Stimulated activated CD8-positive, alpha-beta memory T cell treated with anti-CD3 and anti-CD28 coated beads, Interleukin-15, amount 100 ng/mL, for 1 hour (primary cell): ENCODE results near the gene ANKRD6.

ENCODE experiments used
- DNase-seq: peaks from one replicate; pipeline ENCODE4 v3.0.0-alpha.2; 2020; ENCODE audit warnings: low read depth

The ANKRD6 gene

DNA sequence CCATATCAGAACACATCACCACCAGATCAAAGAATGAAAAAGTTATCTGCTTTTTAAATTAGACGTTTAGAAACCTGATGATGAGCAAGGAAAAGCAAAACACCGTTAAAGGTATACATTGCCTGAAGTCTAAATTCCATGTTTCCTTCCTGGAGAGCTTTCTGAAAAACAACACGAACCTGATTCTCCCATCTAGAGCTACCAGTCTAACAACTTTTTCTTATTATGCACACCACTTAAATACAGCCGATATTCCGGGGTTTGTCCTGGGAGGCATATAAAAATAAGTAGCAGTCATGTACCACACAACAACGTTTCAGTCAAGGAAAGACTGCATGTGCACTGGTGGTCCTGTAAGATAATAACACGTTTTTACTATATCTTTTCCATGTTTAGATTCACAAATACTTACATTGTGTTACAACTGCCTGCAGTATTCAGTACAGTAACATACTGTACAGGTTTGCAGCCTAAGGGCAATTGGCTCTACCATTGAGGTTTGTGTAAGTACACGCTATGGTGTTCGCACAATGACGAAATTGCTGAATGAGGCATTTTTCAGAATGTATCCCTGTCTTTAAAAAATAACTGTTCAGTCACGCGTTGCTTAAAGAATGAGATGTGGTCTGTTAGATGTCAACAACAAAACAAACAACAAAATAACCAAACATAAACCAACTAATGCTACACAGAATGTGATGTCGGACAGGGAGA lies 224.7 kb downstream of the ANKRD6 start:
- no peak for DNase-seq

DNA sequence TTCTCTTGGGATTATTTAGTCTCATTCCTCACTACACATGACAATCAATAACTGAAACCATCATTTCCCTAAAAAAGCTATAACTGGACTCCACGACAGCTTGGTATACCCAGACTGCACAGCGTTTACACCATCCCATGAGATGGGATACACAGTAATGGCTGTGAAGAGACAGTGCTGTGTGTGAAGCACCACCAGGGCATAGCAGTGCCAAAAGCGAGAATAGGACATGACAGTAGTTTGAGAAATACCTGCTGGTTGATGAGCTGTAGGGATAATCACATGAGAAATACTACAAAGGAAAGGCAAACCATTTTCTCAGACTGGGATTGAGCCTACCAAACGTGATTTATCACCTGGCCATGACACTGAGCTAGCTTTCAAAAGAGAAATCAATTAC lies 228.0 kb downstream of the ANKRD6 start:
- no peak for DNase-seq

DNA sequence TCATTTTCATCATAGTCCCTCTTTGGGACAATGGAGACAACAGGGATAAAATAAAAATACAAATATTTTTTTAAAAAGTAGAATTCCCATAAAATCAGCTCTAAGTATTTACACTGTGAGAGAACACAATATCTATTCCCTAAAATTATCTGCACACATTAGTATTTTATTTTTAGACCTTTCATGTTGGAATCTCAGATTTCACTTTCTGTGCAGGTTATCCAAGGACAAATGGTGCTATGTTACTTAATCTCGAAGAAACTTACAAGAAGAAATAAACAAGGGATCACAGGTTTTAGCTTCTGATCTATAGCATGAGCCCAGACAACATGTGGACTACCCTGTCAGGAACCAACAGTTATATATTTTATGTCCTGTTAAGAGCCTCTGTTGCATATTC lies 228.6 kb downstream of the ANKRD6 start:
- DNase-seq, result no peak

DNA sequence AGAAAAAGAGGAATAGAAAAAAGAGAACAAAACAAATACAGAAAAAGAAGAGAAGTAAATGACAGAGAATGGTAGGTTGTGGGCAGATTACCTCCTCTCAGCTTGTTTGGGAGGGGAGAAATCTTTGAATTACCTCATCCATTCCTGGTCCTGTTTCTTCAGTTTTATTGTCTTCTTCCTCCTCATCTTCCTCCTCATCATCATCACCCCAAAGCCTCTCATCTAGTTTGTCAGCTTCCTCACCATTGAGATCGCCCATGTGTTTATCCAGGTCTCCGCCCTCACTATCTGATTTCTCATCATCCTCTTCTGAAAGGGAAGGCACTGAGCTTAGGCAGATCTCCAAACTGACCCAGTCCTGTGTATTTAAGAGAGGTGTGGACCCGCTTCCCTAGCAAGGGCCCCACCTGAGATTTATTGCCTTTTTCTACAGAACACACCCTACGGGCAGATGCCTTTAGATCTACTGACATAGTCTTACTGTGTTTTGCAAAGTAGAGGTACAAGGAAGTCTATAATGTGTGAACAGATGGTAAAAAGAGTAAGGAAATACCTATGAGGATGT lies 229.8 kb downstream of the ANKRD6 start:
- DNase-seq, result no peak

DNA sequence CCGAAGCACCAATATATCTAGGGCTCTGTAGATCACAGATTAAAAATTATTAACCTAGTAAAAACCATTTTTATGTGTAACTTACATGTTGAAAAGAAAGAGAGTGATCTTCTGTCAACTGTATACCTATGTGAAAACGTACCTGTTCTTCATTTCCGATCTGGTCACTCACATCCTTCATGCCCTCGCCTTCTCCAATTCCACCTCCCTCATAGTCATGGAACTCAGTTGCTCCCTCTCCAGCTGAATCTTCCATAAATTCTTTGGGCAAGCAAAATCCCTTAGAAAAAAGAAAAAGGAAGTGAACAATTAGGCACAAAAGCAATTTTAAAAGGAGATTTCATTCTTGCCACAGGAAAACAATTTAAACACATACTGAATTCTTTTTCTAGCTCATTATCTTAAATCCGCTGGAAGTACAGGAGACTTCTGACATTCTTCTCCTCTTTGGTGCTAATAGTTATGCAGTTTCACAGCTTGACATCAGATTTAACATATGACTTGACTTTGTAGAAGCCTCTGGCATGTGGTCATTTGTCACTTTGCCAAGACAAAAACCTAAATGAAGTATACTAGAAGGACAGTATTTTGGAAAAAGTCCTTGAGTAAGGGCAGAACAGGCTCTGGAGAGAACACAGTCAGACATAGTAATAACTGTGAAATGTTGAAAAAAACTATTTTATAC lies 235.1 kb downstream of the ANKRD6 start:
- DNase-seq, result no peak

DNA sequence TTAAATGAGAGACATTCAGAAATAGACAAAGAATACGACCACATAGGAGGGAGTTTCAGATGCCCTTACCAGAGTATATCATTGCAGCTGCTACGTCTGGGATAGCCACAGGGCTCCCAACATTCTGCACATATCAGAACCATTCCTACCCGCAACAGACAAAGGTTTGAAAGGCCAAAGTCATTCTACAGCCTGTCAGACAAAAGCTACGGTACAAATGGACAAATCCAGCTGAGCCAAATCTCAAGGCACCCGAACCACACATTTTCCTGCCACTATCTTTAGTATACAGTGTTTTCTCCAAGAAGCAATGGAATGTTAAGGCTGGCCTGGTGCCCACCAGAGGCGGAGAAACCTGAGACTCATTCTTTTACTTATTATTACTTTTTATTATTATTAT lies 236.1 kb downstream of the ANKRD6 start:
- DNase-seq, result no peak

DNA sequence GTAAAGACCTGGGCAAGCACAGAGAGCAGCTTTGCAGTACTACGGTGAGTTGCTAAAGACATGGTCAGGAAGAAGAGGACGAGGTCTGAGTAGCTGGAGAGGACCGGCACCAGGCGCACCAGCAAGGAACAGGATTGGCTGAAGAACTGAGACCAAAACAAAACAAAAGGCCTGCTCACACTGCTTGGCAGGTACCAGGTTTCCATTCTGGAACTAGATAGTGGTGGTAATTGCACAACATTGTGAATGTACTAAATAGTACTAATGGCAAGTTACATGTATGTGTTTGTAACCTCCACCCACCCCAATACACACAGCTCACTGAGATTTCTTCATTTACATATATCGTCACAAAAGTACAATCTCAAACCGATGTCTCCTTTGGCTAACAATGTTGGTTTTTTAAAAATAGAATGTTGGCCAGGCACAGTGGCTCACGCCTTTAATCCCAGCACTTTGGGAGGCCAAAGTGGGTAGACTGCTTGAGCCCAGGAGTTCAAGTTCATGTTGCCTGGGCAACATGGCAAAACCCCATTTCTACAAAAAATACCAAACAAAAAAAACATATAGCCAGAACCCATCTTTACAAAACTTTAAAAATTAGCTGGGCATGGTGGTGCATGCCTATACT lies 238.1 kb downstream of the ANKRD6 start:
- no peak for DNase-seq

DNA sequence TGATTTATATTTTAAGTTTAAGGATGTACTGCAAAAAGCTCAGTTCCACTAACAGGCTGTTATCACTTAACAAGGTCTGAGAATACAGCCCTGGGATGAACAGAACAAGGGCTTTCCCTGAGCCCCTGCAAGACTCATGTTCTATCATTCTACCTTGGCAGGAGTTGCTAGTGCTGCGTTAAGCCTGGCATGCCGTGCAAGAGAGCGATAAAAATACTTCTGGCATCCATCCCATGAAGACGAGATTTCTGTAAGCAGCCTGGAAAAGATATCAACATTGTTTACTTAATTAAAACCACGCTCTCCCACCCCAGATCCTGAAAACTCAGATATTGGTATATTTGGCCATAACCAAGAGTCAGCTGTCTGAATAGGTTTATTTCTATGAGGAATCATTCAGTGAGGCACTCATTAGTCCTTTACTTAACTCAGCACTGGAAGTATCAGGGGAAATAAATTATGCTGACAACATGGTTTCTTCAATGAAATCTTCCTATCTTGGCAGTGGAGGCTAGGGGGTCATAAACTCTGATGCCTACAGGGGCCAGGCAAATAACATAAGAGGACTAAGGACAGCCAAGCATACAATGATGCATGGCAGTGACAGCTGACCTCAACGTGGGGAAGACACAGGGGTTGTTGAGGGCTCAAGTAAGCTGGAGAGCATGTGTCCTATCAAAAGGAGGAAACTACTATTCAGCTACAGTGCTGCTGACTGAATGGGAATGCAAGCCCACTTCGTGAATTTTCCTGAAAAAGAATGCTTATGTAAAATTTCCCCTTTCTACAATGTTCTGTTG lies 243.2 kb downstream of the ANKRD6 start:
- no peak for DNase-seq

DNA sequence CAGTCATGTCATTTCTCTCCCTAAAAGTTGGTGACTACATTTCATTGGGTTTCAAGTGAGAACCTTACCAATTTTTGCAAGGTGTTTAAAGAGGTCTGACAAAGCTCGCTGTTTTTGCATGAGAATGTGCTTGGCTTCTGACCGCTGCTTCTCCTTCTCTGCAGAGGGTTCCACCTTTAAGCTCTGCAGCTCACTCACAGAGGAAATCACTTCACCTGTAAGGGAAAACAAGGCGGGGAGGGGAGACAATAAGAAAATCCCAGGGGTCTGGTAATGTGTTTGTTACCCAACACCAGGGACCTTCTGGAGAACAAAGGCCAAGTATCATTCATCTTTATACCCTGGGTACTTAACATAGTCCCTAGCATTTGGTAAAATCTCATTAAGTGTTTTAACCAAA lies 245.6 kb downstream of the ANKRD6 start:
- no peak for DNase-seq

DNA sequence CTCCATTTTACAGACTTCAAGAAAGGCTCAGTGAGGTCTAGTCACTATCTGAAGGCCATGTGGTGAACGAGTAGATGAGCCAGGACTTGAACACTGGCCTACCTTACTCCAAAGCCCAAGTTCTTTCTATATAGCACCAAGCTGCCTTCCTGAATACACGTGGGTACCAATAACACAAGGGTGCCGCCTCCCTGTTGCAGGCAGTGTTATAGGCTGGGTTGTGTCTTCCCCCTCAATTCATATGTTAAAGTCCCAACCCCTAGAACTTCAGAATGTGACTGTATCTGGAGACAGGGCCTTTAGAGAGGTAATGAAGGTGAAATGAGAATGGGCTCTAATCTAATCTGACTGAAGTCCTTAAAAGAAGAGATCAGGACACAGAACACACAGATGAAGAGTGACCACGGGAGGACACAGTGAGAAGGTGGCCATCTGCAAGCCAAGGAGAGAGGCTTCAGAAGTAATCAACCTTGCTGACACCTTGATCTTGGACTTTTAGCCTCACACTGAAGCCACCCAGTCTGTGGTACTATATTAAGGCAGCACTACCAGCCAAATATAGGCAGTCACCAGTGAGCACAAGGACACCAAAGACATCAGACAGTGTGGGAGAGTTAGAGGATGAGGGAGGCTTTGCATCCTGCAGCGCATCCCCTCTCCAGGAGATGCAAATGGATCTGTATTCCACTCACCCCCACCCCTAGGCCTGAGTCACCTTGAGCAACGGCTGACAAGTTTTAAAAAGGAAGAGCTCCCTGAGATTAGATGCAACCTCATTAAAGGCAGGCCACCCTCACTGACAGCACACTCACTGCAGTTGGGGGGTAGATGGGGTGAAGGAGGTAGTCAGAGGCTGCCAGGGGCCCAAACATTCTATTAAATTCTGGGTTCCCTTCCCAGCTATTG lies 246.5 kb downstream of the ANKRD6 start:
- no peak for DNase-seq

DNA sequence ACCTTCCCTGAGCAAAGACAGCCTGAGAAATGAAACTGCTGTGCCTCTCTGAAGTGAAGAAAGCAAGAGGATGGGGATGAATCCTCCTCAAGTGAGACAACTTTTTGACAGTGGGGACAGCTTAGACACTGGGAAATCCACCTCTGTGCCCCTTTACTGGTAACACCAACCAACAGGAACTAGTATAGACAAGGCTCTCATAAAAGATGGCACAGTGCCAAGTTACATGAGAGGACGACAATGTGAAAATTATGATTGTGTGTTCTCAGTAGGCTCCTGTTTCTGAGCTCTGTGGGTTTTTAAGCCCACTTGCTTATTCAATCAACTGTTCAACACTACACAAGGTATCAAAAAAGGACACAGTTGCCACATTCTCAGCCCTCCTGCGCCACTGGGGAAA lies 247.2 kb downstream of the ANKRD6 start:
- DNase-seq, result no peak

DNA sequence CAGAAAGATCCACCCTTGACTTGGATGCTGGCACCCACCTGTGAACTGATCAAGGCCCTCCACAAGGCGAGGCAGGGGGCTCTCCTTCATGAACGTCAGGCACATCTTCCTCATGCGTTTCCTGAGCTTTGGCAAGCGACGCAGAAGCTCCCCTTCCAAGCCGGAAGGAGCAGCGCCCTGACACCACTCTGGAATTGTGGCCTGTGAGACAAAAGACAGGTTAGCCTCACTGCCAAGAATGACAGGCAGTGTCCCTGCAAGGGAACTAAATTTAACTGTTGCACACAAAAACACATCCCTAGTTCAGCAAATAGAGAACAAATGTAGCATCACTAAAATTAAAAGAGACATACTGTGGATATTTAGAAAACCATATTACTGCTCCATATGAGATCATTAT lies 247.6 kb downstream of the ANKRD6 start:
- DNase-seq, result no peak

DNA sequence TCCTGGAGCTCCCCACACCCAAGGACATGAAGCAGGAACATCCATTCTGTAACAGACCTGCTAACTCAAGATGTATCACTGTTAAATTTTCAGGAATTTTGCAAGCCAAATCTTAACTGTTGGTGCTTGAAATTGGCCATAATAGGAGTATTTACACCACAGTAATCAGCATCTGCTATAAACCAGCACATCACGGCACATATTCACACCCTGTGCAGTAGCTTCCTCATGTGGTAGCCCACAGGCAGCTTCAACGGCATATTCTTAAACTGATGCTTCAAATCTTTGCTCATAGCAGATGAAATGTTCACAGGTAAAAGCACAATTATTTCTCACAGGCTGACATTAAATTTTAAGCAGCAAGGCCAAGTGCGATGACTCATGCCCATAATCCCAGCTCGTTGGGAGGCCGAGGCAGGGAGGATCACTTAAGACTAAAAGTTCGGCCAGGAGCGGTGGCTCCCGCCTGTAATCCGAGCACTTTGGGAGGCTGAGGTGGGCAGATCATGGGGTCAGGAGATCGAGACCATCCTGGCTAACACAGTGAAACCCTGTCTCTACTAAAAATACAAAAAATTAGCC lies 249.1 kb downstream of the ANKRD6 start:
- no peak for DNase-seq

DNA sequence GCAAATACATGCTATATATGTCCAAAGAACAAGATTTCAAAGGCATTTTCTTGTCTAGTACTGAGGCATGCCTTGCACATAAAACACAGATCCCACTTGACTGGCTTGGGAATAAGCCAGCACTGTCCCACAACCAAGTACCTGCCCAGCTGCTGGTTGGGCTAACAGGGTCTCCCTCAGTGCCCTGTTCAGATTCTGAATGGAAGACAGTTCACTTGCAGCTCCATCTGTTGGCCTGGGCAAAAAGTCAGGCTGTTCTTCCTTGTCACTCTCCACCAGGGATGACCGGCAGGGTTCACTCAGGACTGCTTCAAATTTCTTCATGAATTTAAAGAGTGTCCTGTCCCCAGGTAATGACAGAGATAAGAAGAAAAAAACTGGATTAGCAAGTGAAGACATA lies 250.0 kb downstream of the ANKRD6 start:
- no peak for DNase-seq
